Measurements from ENCODE around the gene PPEF2. TPM values are rescaled to one million over a fixed set of nuclear protein-coding genes. Genes with fewer than 3 reads are reported as not detected.

The PPEF2 gene
- total and polyA plus RNA-seq, 8 donors: not detected

- DNase-seq: peak in 1 of 6 donors; percentile 35
- ATAC-seq: no peak
- WGBS, 2 donors: 50 to 63% methylated on average over 24 of the region's 24 CpGs
- H3K4me1 ChIP-seq: no peaks in the 10 kb centered on the region
- no peak for FAIRE-seq
- H3K27me3 ChIP-seq: no peaks in the 10 kb centered on the region
- TF ChIP-seq CTCF (IDR thresholded peaks at IDR 0.05): no peak
- no peak overlapping the region for H3K27ac ChIP-seq
- no peaks in the 10 kb centered on the region for H3K9me3 ChIP-seq
- no peak overlapping the region for H3K4me3 ChIP-seq
- no peaks in the 10 kb centered on the region for H3K36me3 ChIP-seq
- intact Hi-C loops (cut with DNase I): no loop called here
Measured at GRCh38 chr4:75886104-75886503, 16.1 kb downstream of the PPEF2 start.

- H3K27me3 ChIP-seq: no peaks in the 10 kb centered on the region
- H3K36me3 ChIP-seq: no peaks in the 10 kb centered on the region
- FAIRE-seq (no peak), ATAC-seq (no peak), DNase-seq (no peak)
- no peak overlapping the region for H3K4me3 ChIP-seq
- no peaks in the 10 kb centered on the region for H3K4me1 ChIP-seq
- H3K9me3 ChIP-seq: no peaks in the 10 kb centered on the region
- intact Hi-C loops (cut with DNase I): no loop called here
- no peak for TF ChIP-seq CTCF (IDR thresholded peaks at IDR 0.05)
- no peak overlapping the region for H3K27ac ChIP-seq
- WGBS, 2 donors: 72 to 75% methylated on average over 3 of the region's 3 CpGs
Measured at GRCh38 chr4:75881476-75881875, 20.8 kb downstream of the PPEF2 start.

GRCh38 chr4:75880278-75880677, 22.0 kb downstream of the PPEF2 start:
- 29 to 42% methylated on average over 1 of the region's 1 CpG for WGBS, 2 donors
- DNase-seq: no peak
- H3K4me1 ChIP-seq: no peaks in the 10 kb centered on the region
- no peak for FAIRE-seq
- no peak for TF ChIP-seq CTCF (IDR thresholded peaks at IDR 0.05)
- no peak for ATAC-seq
- no peak overlapping the region for H3K4me3 ChIP-seq
- no peaks in the 10 kb centered on the region for H3K9me3 ChIP-seq
- intact Hi-C loops (cut with DNase I): no loop called here
- H3K27ac ChIP-seq: no peak overlapping the region
- no peaks in the 10 kb centered on the region for H3K36me3 ChIP-seq
- no peaks in the 10 kb centered on the region for H3K27me3 ChIP-seq

- intact Hi-C loops (cut with DNase I): no loop called here
- Histone ChIP-seq H3K4me3 (no peak overlapping the region), H3K36me3 (no peaks in the 10 kb centered on the region), H3K4me1 (no peaks in the 10 kb centered on the region), H3K27ac (no peak overlapping the region), H3K9me3 (no peaks in the 10 kb centered on the region), H3K27me3 (no peaks in the 10 kb centered on the region)
- WGBS, 2 donors: 42 to 50% methylated on average over 6 of the region's 6 CpGs
- TF ChIP-seq CTCF (IDR thresholded peaks at IDR 0.05): no peak
- no peak for DNase-seq
- no peak for FAIRE-seq
- no peak for ATAC-seq
Measured at GRCh38 chr4:75878246-75878756, 24.0 kb downstream of the PPEF2 start.

- WGBS, 2 donors: 86 to 89% methylated on average over 18 of the region's 18 CpGs
- DNase-seq: no peak
- intact Hi-C loops (cut with DNase I): no loop called here
- H3K9me3 ChIP-seq: no peaks in the 10 kb centered on the region
- H3K27ac ChIP-seq: no peak overlapping the region
- H3K4me1 ChIP-seq: no peaks in the 10 kb centered on the region
- no peak overlapping the region for H3K4me3 ChIP-seq
- ATAC-seq: no peak
- H3K27me3 ChIP-seq: no peaks in the 10 kb centered on the region
- no peak for TF ChIP-seq CTCF (IDR thresholded peaks at IDR 0.05)
- no peak for FAIRE-seq
- H3K36me3 ChIP-seq: no peaks in the 10 kb centered on the region
Measured at GRCh38 chr4:75876218-75876617, 26.0 kb downstream of the PPEF2 start.

All from pancreas (tissue), 10 donors.